Measurements from ENCODE around the gene ZIM2.
"Not testable (repeated sequence)": the region's sequence is repeated elsewhere in the genome, so short reads cannot be mapped to it uniquely, and the experiment has no call there.

ZIM2 gene

GRCh38 chr19:56840451-56841192, at the start of gene ZIM2, which contains the start of gene PEG3:
Gene ZIM2, minus strand, starts transcription at chr19:56840726. Its CDS starts 16,449 bp downstream, at chr19:56824277.
Gene PEG3, minus strand, starts transcription at chr19:56840726. Its CDS starts 16,071 bp downstream, at chr19:56824655.
- no peak for DNase-seq

GRCh38 chr19:56885173-56885985, 44.9 kb upstream of the ZIM2 start:
- DNase-seq, result no peak

GRCh38 chr19:56884441-56884840, 43.9 kb upstream of the ZIM2 start:
- no peak for DNase-seq

GRCh38 chr19:56880592-56881190, 40.2 kb upstream of the ZIM2 start:
- no peak for DNase-seq

- DNase-seq, result no peak
These were observed 36.7 kb upstream of the ZIM2 start for GRCh38 chr19:56877069-56877715.

GRCh38 chr19:56875717-56876116, 35.2 kb upstream of the ZIM2 start:
- DNase-seq, result no peak

- no peak for DNase-seq
These were observed 34.0 kb upstream of the ZIM2 start for GRCh38 chr19:56874530-56874929.

GRCh38 chr19:56873493-56873892, 33.0 kb upstream of the ZIM2 start:
- DNase-seq, result no peak

- DNase-seq, result no peak
These were observed 29.4 kb upstream of the ZIM2 start for GRCh38 chr19:56869886-56870285.

- DNase-seq, result no peak
These were observed 27.9 kb upstream of the ZIM2 start for GRCh38 chr19:56868446-56868845.

GRCh38 chr19:56866538-56866937, 26.0 kb upstream of the ZIM2 start:
- no peak for DNase-seq

GRCh38 chr19:56864443-56865125, 24.1 kb upstream of the ZIM2 start:
- no peak for DNase-seq

- DNase-seq, result no peak
These were observed 22.2 kb upstream of the ZIM2 start for GRCh38 chr19:56862741-56863140.

GRCh38 chr19:56860409-56860808, 19.9 kb upstream of the ZIM2 start:
- not testable (repeated sequence) for DNase-seq

- DNase-seq, result no peak
These were observed 17.5 kb upstream of the ZIM2 start for GRCh38 chr19:56858026-56858425.

GRCh38 chr19:56856822-56857221, 16.3 kb upstream of the ZIM2 start:
- DNase-seq, result no peak

GRCh38 chr19:56852361-56852760, 11.8 kb upstream of the ZIM2 start:
- not testable (repeated sequence) for DNase-seq

GRCh38 chr19:56848166-56848565, 7.6 kb upstream of the ZIM2 start:
- no peak for DNase-seq

- DNase-seq, result no peak
These were observed 1.9 kb upstream of the ZIM2 start for GRCh38 chr19:56842412-56842811.

- DNase-seq, result no peak
These were observed 642 bp upstream of the ZIM2 start for GRCh38 chr19:56841193-56841543.

- peak; percentile 55 for DNase-seq
These were observed 675 bp downstream of the ZIM2 start for GRCh38 chr19:56839652-56840450.

Data from hematopoietic multipotent progenitor cell treated with erythropoietin and hydrocortisone succinate and interleukin-3 and kit ligand, for 8 days (in vitro differentiated cells).